Left renal pelvis (tissue), 4 donors: ENCODE measurements around the gene SYT13. TPM values are rescaled to one million over a fixed set of nuclear protein-coding genes. Genes with fewer than 3 reads are reported as not detected.

Experiments used
- DNase-seq, 4 donors: peaks; one replicate each; pipeline ENCODE4 v3.0.0-alpha.2; 2013; ENCODE audit warnings: low read depth in 4 of 4, low spot score in 3 of 4
- polyA plus RNA-seq, 4 donors: library from polyadenylated mRNA; unstranded; fragments of 120-200 nt; gene quantifications; one replicate each; pipeline ENCODE4 v1.2.1, GENCODE V29; 2013; ENCODE audit not compliant: insufficient read length in 4 of 4

SYT13 gene
- polyA plus RNA-seq, 4 donors: 5.4 to 13.8 (median 13.3) TPM

GRCh38 chr11:45313171-45313865, 27.2 kb upstream of the SYT13 start:
- DNase-seq: no peak

- DNase-seq: no peak
Observed at GRCh38 chr11:45305874-45306623, 19.9 kb upstream of the SYT13 start.

- no peak for DNase-seq
Observed at GRCh38 chr11:45304992-45305335, 18.8 kb upstream of the SYT13 start.

DNA sequence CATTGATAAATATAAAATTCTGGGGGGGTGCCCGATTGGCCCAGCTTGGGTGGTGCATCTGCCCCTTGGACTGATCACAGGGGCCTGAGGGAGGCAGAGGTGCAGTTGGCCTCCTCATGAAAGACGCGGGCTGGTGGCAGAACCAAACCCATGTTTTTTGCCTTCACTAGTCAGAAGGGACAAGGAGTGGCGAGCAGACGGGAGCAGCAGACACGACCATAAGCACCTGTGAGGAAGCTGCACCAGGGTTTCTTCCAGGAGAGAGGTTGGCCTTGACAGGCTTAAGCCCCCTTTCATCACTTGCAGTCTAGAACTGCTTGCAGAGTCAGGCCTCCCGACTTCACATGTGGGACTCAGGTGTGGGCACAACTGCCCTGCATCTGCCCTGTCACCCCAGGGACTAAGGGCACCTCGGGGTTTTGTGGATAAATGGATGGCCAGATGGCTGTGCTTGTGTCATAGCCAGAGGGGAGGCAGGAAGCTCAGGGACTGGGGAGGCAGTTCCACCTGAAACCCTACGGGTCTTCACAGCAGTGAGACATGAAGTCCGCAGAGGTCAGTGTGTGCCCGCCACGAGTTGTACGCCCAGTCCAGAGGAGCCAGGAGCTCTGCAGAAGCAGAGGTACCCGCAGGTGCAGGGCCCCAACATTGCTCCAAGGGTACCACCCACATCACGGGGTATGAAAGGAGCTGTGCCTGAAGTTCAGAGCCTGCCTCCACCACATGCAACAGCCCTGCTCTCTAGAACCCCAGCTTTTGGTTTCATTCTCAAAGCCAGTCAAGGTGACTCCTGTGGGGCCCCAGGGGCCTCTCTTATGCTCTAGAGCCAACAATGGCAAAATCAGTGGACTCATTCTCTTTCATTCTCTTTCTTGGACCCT, 18.2 kb upstream of the SYT13 start:
- DNase-seq: no peak

- no peak for DNase-seq
Observed at GRCh38 chr11:45303316-45303715, 17.2 kb upstream of the SYT13 start.

- DNase-seq: no peak
Observed at GRCh38 chr11:45301537-45302246, 15.6 kb upstream of the SYT13 start.

DNA sequence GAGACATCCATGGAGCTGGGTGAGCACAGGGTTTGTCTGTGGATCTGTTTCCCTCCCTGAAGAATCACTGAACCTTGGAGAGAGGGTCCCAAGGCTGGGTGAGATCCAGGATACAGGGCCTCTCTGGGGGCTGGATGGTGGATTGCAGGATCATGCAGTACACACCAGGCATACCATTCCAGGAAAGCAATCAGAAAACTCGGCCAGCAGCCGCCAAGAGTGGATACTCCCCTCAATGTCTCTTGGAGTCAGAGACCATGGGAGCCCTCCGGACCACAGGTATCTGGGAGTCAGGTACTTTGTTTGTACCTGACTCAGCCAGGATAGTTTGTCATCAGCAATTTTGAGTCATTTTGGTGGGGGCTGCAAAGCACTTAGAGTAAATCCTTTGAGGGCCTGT, 14.6 kb upstream of the SYT13 start:
- DNase-seq: no peak

DNA sequence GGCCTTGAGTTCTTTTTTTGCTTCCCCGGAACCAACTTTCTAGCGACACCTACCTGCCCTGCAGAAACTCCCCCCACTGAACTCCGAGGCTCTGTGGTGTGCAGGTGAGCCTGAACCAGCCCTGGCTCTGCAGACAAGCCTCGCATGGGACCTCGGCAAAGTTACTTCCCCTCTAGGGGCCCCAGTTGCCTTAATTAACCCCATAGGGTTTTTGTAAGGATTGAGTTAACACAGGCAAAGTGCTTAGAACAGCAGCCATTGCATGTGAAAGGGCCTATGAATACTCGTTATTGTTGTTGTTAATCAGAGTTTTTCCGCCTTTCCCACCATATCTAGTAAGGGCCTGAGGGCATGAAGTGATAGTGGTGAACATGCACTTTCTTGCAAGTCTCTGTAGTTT, 12.6 kb upstream of the SYT13 start:
- no peak for DNase-seq

DNA sequence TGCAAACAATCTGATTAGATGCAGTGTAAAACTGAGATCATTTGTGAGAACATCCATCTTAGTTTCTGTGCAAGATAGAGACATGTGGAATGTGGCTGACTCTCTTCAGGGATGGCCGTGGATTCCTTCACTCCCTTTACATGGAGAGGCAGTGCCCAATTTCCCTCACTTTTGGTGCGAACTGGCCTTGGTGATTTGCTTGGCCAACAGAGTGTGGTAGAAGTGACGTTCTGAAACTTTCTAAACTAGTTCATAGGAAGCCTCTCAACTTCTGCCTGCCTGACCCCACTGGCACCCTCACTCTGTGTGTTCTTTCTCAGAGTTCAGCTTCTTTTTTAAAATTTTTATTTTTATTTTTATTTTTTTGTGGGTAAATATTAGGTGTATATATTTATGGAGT, 9.9 kb upstream of the SYT13 start:
- DNase-seq: no peak

- DNase-seq: no peak
Observed at GRCh38 chr11:45294499-45294898, 8.4 kb upstream of the SYT13 start.

GRCh38 chr11:45293566-45294192, 7.5 kb upstream of the SYT13 start:
- peak; percentile 48 to 65 (median 58) for DNase-seq

DNA sequence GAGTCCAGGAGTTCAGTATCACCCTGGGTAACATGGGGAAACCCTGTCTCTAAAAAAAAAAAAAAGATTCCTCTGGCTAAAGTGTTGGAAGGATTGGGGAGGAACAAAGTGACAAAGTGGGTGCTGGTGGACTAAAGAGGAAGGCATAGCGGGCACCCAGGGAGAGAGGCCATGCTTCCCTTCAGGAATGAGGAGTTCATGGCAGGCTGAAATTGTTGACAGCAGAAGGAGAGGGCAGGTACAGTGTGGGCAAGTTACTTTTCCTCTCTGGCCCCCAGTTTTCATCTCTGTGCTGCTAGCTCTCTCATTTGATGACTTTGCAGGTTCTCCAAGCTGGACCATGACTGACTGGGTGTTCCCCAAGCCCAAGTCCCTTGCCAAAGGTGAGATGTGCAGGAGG, 4.4 kb upstream of the SYT13 start:
- DNase-seq: no peak

DNA sequence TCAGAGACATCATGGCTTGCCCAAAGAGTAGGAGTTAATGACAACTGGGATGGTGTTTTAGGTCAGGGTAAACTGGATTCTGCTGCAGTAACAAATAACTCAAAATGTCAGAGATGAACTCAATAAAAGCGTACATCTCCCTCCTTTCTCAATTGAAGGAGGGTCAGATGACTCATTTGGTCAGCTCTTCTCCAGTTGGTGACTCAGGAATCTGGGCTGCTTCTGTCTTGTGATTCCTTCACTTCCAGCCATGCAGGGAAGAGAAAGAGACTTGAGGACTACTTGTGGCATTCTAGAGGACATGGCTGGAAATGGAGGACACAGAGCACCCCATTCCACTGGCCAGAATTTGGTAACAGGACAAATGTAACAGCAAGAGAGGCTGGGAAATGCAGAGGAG, 3.2 kb upstream of the SYT13 start:
- no peak for DNase-seq

GRCh38 chr11:45288339-45288738, 2.2 kb upstream of the SYT13 start:
- no peak for DNase-seq

DNA sequence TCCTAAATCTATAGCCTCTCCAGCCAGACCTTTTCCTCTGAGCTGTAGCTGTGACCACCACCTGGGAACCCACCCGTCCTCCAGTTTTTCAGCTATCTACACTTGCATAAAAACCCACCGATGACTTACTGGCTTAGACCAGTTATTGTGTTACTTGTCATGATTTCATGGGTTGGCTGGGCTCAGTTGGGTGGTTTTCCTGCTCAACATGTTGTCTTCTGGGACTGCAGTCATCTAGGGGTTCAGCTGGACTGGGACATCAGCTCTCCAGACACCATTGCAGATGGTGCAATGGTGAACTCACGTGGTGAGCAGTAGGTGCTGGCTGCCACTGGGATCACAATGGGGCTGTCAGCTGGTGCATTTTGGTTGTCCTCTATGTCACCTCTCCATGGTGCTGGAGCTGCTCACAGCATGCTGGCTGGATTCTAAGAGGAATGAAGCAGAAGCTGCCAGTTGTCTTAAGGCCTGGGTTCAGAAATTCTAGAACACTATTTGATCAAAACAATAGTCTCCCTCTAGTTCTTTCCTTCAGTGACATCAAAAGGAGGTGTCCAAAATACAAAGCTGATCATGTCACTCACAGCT, 1.3 kb upstream of the SYT13 start:
- no peak for DNase-seq

GRCh38 chr11:45285250-45285828, 802 bp downstream of the SYT13 start:
- DNase-seq: no peak

GRCh38 chr11:45282081-45282480, 4.1 kb downstream of the SYT13 start:
- DNase-seq: no peak

- no peak for DNase-seq
Observed at GRCh38 chr11:45280449-45280848, 5.7 kb downstream of the SYT13 start.

GRCh38 chr11:45279645-45280044, 6.5 kb downstream of the SYT13 start:
- no peak for DNase-seq

DNA sequence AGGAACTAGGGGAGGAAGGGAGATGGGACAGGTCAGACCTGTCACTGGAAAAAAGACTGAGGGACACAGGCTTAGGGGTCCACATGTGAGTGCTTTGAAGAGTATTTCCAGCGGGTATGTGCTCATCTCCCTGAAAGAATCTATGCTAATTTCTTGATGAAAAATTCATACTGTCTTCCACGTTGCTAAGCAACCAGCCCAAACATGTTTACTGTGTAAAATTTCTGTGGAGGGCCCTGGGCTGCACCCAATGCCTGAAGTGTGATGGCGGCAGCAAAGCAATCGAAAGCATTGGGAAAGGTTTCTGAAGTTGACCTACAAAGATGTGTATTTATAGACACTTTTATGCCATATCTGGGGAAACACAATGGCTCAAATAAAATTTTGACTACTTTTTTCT, 7.4 kb downstream of the SYT13 start:
- DNase-seq: no peak
